H1 (cell line): ENCODE results near the gene PITPNB. TPM values are rescaled to one million over a fixed set of nuclear protein-coding genes. Genes with fewer than 3 reads are reported as not detected.

Experiments used
- CTCF ChIA-PET: fragments of 300-600 bp; sonication (Branson Sonifier 250); formaldehyde crosslinking; loops from one replicate; lab custom pipeline; 2021; ENCODE audit not compliant: partially characterized antibody; lab: Charles Lee
- POLR2A ChIA-PET: fragments of 300-600 bp; sonication (Branson Sonifier 250); formaldehyde crosslinking; loops from one replicate; lab custom pipeline; 2021; ENCODE audit warnings: inconsistent platforms; ENCODE audit not compliant: partially characterized antibody; lab: Charles Lee
- DNase-seq, 2 experiments: peaks; one replicate each; pipeline versions ENCODE4 v3.0.0 to v3.0.0-alpha.2; 2010 to 2022; ENCODE audit warnings: low spot score in 2 of 2, low read depth in 1 of 2, mixed read lengths in 1 of 2
- FAIRE-seq: peaks from 2 replicates; lab custom pipeline; 2011; peaks lifted over from hg19 to GRCh38; lab: Jason Lieb, UNC
- H2AFZ ChIP-seq: 2 replicates; pipeline ENCODE4 v1.8.1; 2012; ENCODE audit warnings: low read length, inconsistent platforms
- H2AK5ac ChIP-seq: 2 replicates; pipeline ENCODE4 v1.6.1; 2013; ENCODE audit warnings: low read depth, low read length
- H2BK120ac ChIP-seq: replicated peaks from 2 replicates; pipeline ENCODE3; 2013; ENCODE audit warnings: low read depth, low read length, inconsistent platforms
- H2BK12ac ChIP-seq: 2 replicates; pipeline ENCODE4 v1.6.1; 2013; ENCODE audit warnings: low read depth, low read length
- H2BK15ac ChIP-seq: 2 replicates; pipeline ENCODE4 v1.6.1; 2013; ENCODE audit warnings: low read length
- H2BK20ac ChIP-seq: 2 replicates; pipeline ENCODE4 v1.6.1; 2013; ENCODE audit warnings: low read length
- H2BK5ac ChIP-seq: 2 replicates; pipeline ENCODE4 v1.6.1; 2013; ENCODE audit warnings: low read depth, low read length
- H3K14ac ChIP-seq: 2 replicates; pipeline ENCODE4 v1.6.1; 2013; ENCODE audit warnings: inconsistent platforms; ENCODE audit not compliant: insufficient read length
- H3K18ac ChIP-seq: 2 replicates; pipeline ENCODE4 v1.6.1; 2013; ENCODE audit warnings: low read length; ENCODE audit errors: extremely low read depth
- H3K23ac ChIP-seq: 2 replicates; pipeline ENCODE4 v1.6.1; 2013; ENCODE audit warnings: inconsistent platforms; ENCODE audit not compliant: insufficient read length
- H3K23me2 ChIP-seq: 2 replicates; pipeline ENCODE4 v1.6.1; 2013; ENCODE audit warnings: low read depth, low read length
- H3K27ac ChIP-seq: 2 replicates; pipeline ENCODE4 v1.6.1; 2011; ENCODE audit warnings: low read depth, low read length, inconsistent platforms
- H3K27me3 ChIP-seq, 4 experiments: replicated peaks in 1 of 4; 1 replicate in 1 of 4; 2 replicates in 3 of 4; pipeline versions ENCODE4 v1.6.1 to v1.8.1; 2011 to 2013; ENCODE audit warnings: low read length in 3 of 4, mild to moderate bottlenecking in 3 of 4, inconsistent platforms in 2 of 4, mixed read lengths in 2 of 4, moderate library complexity in 1 of 4; ENCODE audit not compliant: control insufficient read depth in 3 of 4, insufficient read depth in 3 of 4; ENCODE audit errors: extremely low read depth in 1 of 4
- H3K36me3 ChIP-seq, 4 experiments: 2 replicates each; pipeline versions ENCODE4 v1.6.1 to v1.8.1; 2011 to 2013; ENCODE audit warnings: mild to moderate bottlenecking in 4 of 4, low read length in 3 of 4, moderate library complexity in 2 of 4, control low read depth in 1 of 4, inconsistent platforms in 1 of 4; ENCODE audit not compliant: insufficient read depth in 4 of 4, control insufficient read depth in 2 of 4
- H3K4ac ChIP-seq: replicated peaks from 2 replicates; pipeline ENCODE3; 2013; ENCODE audit warnings: low read length, low read depth, mixed read lengths, inconsistent platforms; ENCODE audit not compliant: insufficient read length
- H3K4me1 ChIP-seq, 4 experiments: replicated peaks in 1 of 4; 1 replicate in 1 of 4; 2 replicates in 3 of 4; pipeline versions ENCODE4 v1.6.1 to v1.8.1; 2011 to 2013; ENCODE audit warnings: low read length in 3 of 4, inconsistent platforms in 2 of 4, mixed read lengths in 1 of 4; ENCODE audit not compliant: insufficient read depth in 4 of 4, control insufficient read depth in 3 of 4
- H3K4me2 ChIP-seq, 2 experiments: 2 replicates each; pipeline versions ENCODE4 v1.6.1 to v1.8.1; 2011 to 2013; ENCODE audit warnings: low read depth in 2 of 2, low read length in 2 of 2, control low read depth in 1 of 2, inconsistent platforms in 1 of 2, mild to moderate bottlenecking in 1 of 2; ENCODE audit not compliant: insufficient read depth in 1 of 2
- H3K4me3 ChIP-seq, 4 experiments: fragments of 200-600, 300-600 bp in 1 of 4; sonication (generic), shearing (Covaris generic), sonication (Bioruptor Twin) in 1 of 4; 2 replicates each; pipeline versions ENCODE4 v1.5.1 to v1.8.1; 2011 to 2016; ENCODE audit warnings: low read length in 4 of 4, low read depth in 3 of 4, control low read depth in 2 of 4, inconsistent platforms in 2 of 4, mild to moderate bottlenecking in 2 of 4, mixed read lengths in 1 of 4, moderate library complexity in 1 of 4; ENCODE audit not compliant: insufficient read depth in 2 of 4; ENCODE audit errors: extremely low read depth in 1 of 4
- H3K56ac ChIP-seq: replicated peaks from 2 replicates; pipeline ENCODE3; 2013; ENCODE audit warnings: low read depth, mild to moderate bottlenecking, mixed read lengths, low read length, inconsistent platforms; ENCODE audit not compliant: insufficient read length
- H3K79me1 ChIP-seq: 2 replicates; pipeline ENCODE4 v1.6.1; 2013; ENCODE audit warnings: low read depth, low read length, control low read depth
- H3K79me2 ChIP-seq, 2 experiments: 2 replicates each; pipeline versions ENCODE4 v1.6.1 to v1.8.1; 2012 to 2013; ENCODE audit warnings: low read length in 2 of 2, mild to moderate bottlenecking in 2 of 2, inconsistent platforms in 1 of 2; ENCODE audit not compliant: insufficient read depth in 2 of 2, control insufficient read depth in 1 of 2
- H3K9ac ChIP-seq, 4 experiments: replicated peaks in 1 of 4; 1 replicate in 1 of 4; 2 replicates in 3 of 4; pipeline versions ENCODE4 v1.6.1 to v1.8.1; 2011 to 2013; ENCODE audit warnings: low read depth in 3 of 4, low read length in 3 of 4, control low read depth in 2 of 4, mild to moderate bottlenecking in 2 of 4, moderate library complexity in 2 of 4, inconsistent platforms in 1 of 4; ENCODE audit errors: extremely low read depth in 1 of 4
- H3K9me3 ChIP-seq, 2 experiments: 2 replicates each; pipeline versions ENCODE4 v1.6.1 to v1.8.1; 2012 to 2013; ENCODE audit warnings: mild to moderate bottlenecking in 2 of 2, moderate library complexity in 2 of 2, control low read depth in 1 of 2, inconsistent platforms in 1 of 2, low read depth in 1 of 2, low read length in 1 of 2, mixed read lengths in 1 of 2; ENCODE audit not compliant: insufficient read depth in 2 of 2
- H4K20me1 ChIP-seq, 2 experiments: replicated peaks in 1 of 2; 2 replicates each; pipeline versions ENCODE3 to v1.8.1; 2011 to 2013; ENCODE audit warnings: inconsistent platforms in 2 of 2, low read length in 2 of 2, mild to moderate bottlenecking in 1 of 2; ENCODE audit not compliant: insufficient read depth in 2 of 2, control insufficient read depth in 1 of 2
- H4K5ac ChIP-seq: 2 replicates; pipeline ENCODE4 v1.6.1; 2013; ENCODE audit warnings: low read length, low read depth, mixed read lengths, inconsistent platforms; ENCODE audit not compliant: insufficient read length
- H4K8ac ChIP-seq: 2 replicates; pipeline ENCODE4 v1.8.0; 2013; ENCODE audit warnings: mild to moderate bottlenecking, moderate library complexity, low read length, inconsistent platforms; ENCODE audit not compliant: insufficient read depth; ENCODE audit errors: extremely low read depth
- H4K91ac ChIP-seq: replicated peaks from 2 replicates; pipeline ENCODE3; 2013; ENCODE audit warnings: low read length, mixed read lengths, inconsistent platforms; ENCODE audit not compliant: insufficient read length
- ASH2L ChIP-seq: fragments of 200-600, 300-600 bp; sonication (generic); IDR thresholded peaks from one replicate; pipeline ENCODE4 v1.7.1; 2017; ENCODE audit warnings: low read length
- BACH1 ChIP-seq: IDR thresholded peaks from 2 replicates; pipeline ENCODE4 v1.6.1; 2012; ENCODE audit warnings: low read length, improper control_type of control experiment
- CBX8 ChIP-seq: fragments of 300-800, 300-1000 bp; sonication (generic); IDR thresholded peaks from 2 replicates; pipeline ENCODE4 v1.7.1; 2016; ENCODE audit warnings: low read depth, low read length, borderline replicate concordance
- E2F6 ChIP-seq: IDR thresholded peaks from 2 replicates; pipeline ENCODE4 v1.6.1; 2012; ENCODE audit warnings: inconsistent platforms
- HDAC2 ChIP-seq, 2 experiments: fragments of 300-600 bp in 1 of 2; sonication (generic) in 1 of 2; IDR thresholded peaks; 2 replicates each; pipeline ENCODE4 v1.6.1; 2011 to 2012; ENCODE audit warnings: low read depth in 2 of 2, low read length in 2 of 2, mild to moderate bottlenecking in 2 of 2, moderate library complexity in 2 of 2, borderline replicate concordance in 1 of 2, inconsistent platforms in 1 of 2
- ZNF274 ChIP-seq: IDR thresholded peaks from 2 replicates; pipeline ENCODE4 v1.7.0; 2012; ENCODE audit warnings: low read length, borderline replicate concordance; ENCODE audit errors: extremely low read depth
- WGBS, 2 experiments: shearing (Covaris generic) in 1 of 2; methylation state at CpG; one replicate each; pipeline versions ENCODE4 v1.1.6 to v1.1.7; 2013 to 2015; ENCODE audit warnings: low lambda C conversion rate in 2 of 2, mixed read lengths in 2 of 2, inconsistent platforms in 1 of 2, low coverage in 1 of 2, missing lambda C conversion rate in 1 of 2; ENCODE audit not compliant: insufficient replicate concordance in 2 of 2, insufficient coverage in 1 of 2, insufficient read length in 1 of 2; ENCODE audit errors: extremely low coverage in 1 of 2, missing lambda C conversion rate in 1 of 2; 5-methylcytosine and 5-hydroxymethylcytosine counted together
- polyA plus RNA-seq, 7 experiments: library from polyadenylated mRNA; depleted of rRNA in 3 of 7; stranded (reverse) in 5 of 7; unstranded in 2 of 7; fragments of >200 nt in 5 of 7; fragments of 200-250 nt in 2 of 7; gene quantifications; 1 replicate in 5 of 7; 2 replicates in 1 of 7; 4 replicates in 1 of 7; pipeline versions ENCODE4 v1.2.1 to v1.2.3, GENCODE V29; 2011 to 2013; ENCODE audit warnings: missing spikeins in 2 of 7, mixed read lengths in 2 of 7
- total RNA-seq: library from RNA; stranded (reverse); fragmentation: NEBNext Ultra II Directional; extraction: Animal tissue kit (Norgen Biotek cat#: 25700); gene quantifications from 2 replicates; pipeline ENCODE4 v1.2.1, GENCODE V29; 2021

Gene PITPNB
- total and polyA plus RNA-seq, 2 of the 8 experiments (the other 6 are each of a cell fraction or from before 2014, with no cell fraction given) = 24.6 to 89.3 TPM

- no peak overlapping the region for H2BK120ac ChIP-seq
- H3K9ac ChIP-seq = no peak overlapping the region
- H3K23me2 ChIP-seq = no peaks in the 10 kb centered on the region
- POLR2A ChIA-PET = no interaction called here
- no peak overlapping the region for H3K23ac ChIP-seq
- H3K27ac ChIP-seq = no peak overlapping the region
- H3K18ac ChIP-seq = no peak overlapping the region
- no peak overlapping the region for H3K4ac ChIP-seq
- H3K4me3 ChIP-seq = no peak overlapping the region
- H3K27me3 ChIP-seq = no peaks in the 10 kb centered on the region
- no peak overlapping the region for H2AFZ ChIP-seq
- H3K36me3 ChIP-seq = peaks cover 7 to 63% (median 41%) of the 10 kb centered on the region in 4 experiments; a peak in 7 of 8 replicates
- DNase-seq (no peak), FAIRE-seq (no peak)
- no peak overlapping the region for H2BK5ac ChIP-seq
- H3K9me3 ChIP-seq = no peaks in the 10 kb centered on the region
- H3K79me1 ChIP-seq = no peaks in the 10 kb centered on the region
- peaks cover 9 to 14% of the 10 kb centered on the region in 2 experiments for H4K20me1 ChIP-seq
- no peak overlapping the region for H3K14ac ChIP-seq
- no peak overlapping the region for H2BK20ac ChIP-seq
- no peak overlapping the region for H3K4me2 ChIP-seq
- H2AK5ac ChIP-seq = no peak overlapping the region
- CTCF ChIA-PET = interaction anchor here (0.8 to 7.9 kb wide), 4 partner anchors 9 to 117 kb away, joined by 3 to 84 read pairs (median 4); no protein-coding TSS in a partner anchor
- H4K5ac ChIP-seq = no peak overlapping the region
- TF ChIP-seq CBX8 (no peak), ZNF274 (no peak), E2F6 (no peak), BACH1 (no peak), ASH2L (no peak), HDAC2 (IDR thresholded peaks at IDR 0.05; ENCODE audit: borderline replicate concordance in 1 of 2, low read depth in 2 of 2, low read length in 2 of 2) (no peak)
- H4K91ac ChIP-seq = no peak overlapping the region
- no peak overlapping the region for H2BK12ac ChIP-seq
- no peaks in the 10 kb centered on the region for H3K79me2 ChIP-seq
- no peaks in the 10 kb centered on the region for H3K4me1 ChIP-seq
- H2BK15ac ChIP-seq = no peak overlapping the region
- 82% methylated on average over 4 of the region's 4 CpGs; no CpG with 5 or more reads in 1 of the 2 experiments for WGBS, 2 experiments
- no peak overlapping the region for H4K8ac ChIP-seq
- no peak overlapping the region for H3K56ac ChIP-seq
These were observed 27.0 kb downstream of the PITPNB start for GRCh38 chr22:27892064-27892463.
